Eye (tissue), 1 donor: ENCODE data around the gene ERFE.

Source experiments
- DNase-seq: peaks from one replicate; pipeline ENCODE4 v3.0.0-alpha.2; 2015

The ERFE gene

GRCh38 chr2:238157506-238158017 lies 1.2 kb upstream of the ERFE start:
- DNase-seq = no peak

- DNase-seq = no peak
Observed at GRCh38 chr2:238158018-238158508, 707 bp upstream of the ERFE start.

GRCh38 chr2:238159071-238159539 lies 335 bp downstream of the ERFE start:
- no peak for DNase-seq

GRCh38 chr2:238159661-238160205 lies 963 bp downstream of the ERFE start:
- DNase-seq = no peak

- no peak for DNase-seq
Observed at GRCh38 chr2:238160206-238161129, 1.7 kb downstream of the ERFE start.

- DNase-seq = no peak
Observed at GRCh38 chr2:238161291-238162051, 2.7 kb downstream of the ERFE start.

GRCh38 chr2:238162251-238162845 lies 3.6 kb downstream of the ERFE start:
- no peak for DNase-seq

- no peak for DNase-seq
Observed at GRCh38 chr2:238162846-238163441, 4.2 kb downstream of the ERFE start.

- DNase-seq = no peak
Observed at GRCh38 chr2:238163481-238164198, 4.9 kb downstream of the ERFE start.

GRCh38 chr2:238164906-238165287 lies 6.1 kb downstream of the ERFE start:
- no peak for DNase-seq

- DNase-seq = no peak
Observed at GRCh38 chr2:238165288-238165921, 6.6 kb downstream of the ERFE start.

GRCh38 chr2:238166391-238167343 lies 7.9 kb downstream of the ERFE start:
- no peak for DNase-seq

- no peak for DNase-seq
Observed at GRCh38 chr2:238167344-238167715, 8.6 kb downstream of the ERFE start.

GRCh38 chr2:238167761-238168160 lies 9.0 kb downstream of the ERFE start:
- no peak for DNase-seq

GRCh38 chr2:238168196-238169047 lies 9.7 kb downstream of the ERFE start:
- DNase-seq = no peak

- no peak for DNase-seq
Observed at GRCh38 chr2:238169048-238169707, 10.4 kb downstream of the ERFE start.

GRCh38 chr2:238169708-238170251 lies 11.0 kb downstream of the ERFE start:
- no peak for DNase-seq
